CD4-positive, CD25-positive, alpha-beta regulatory T cell (primary cell): ENCODE data around the gene HSD17B14. TPM values are rescaled to one million over a fixed set of nuclear protein-coding genes. Genes with fewer than 3 reads are reported as not detected.
"Not testable (repeated sequence)": the region's sequence is repeated elsewhere in the genome, so short reads cannot be mapped to it uniquely, and the experiment has no call there.

ENCODE experiments used
- ATAC-seq, 2 donors: fragments of 150-1000 bp; cut with Tn5 transposase; one replicate each; pipeline ENCODE4 v1.10.0; 2021; ENCODE audit warnings: low read depth in 2 of 2, moderate number of reproducible peaks in 2 of 2, moderate library complexity in 1 of 2
- DNase-seq, 3 donors: peaks; one replicate each; pipeline versions ENCODE4 v3.0.0 to v3.0.0-alpha.2; 2012 to 2022; ENCODE audit warnings: mixed read lengths in 1 of 3
- H3K27ac ChIP-seq: one replicate; pipeline ENCODE4 v1.7.0; 2013; ENCODE audit warnings: mild to moderate bottlenecking, low read length; ENCODE audit not compliant: insufficient read depth, poor library complexity, severe bottlenecking
- H3K27me3 ChIP-seq: one replicate; pipeline ENCODE4 v1.7.0; 2013; ENCODE audit warnings: low read length; ENCODE audit not compliant: control insufficient read depth, insufficient read depth
- H3K36me3 ChIP-seq: one replicate; pipeline ENCODE4 v1.7.0; 2013; ENCODE audit warnings: mild to moderate bottlenecking, low read length, moderate library complexity; ENCODE audit not compliant: control insufficient read depth, insufficient read depth
- H3K4me1 ChIP-seq: 2 replicates; pipeline ENCODE4 v1.7.0; 2013; ENCODE audit warnings: mild to moderate bottlenecking, low read length; ENCODE audit not compliant: insufficient read depth, control insufficient read depth, poor library complexity, severe bottlenecking
- H3K4me3 ChIP-seq: one replicate; pipeline ENCODE4 v1.7.0; 2013; ENCODE audit warnings: low read depth, mild to moderate bottlenecking, low read length, moderate library complexity
- H3K9me3 ChIP-seq, 2 experiments: 1 replicate in 1 of 2; 2 replicates in 1 of 2; pipeline ENCODE4 v1.7.0; 2013; ENCODE audit warnings: low read length in 2 of 2, mild to moderate bottlenecking in 1 of 2, moderate library complexity in 1 of 2; ENCODE audit not compliant: control insufficient read depth in 2 of 2
- H3K27ac Mint-ChIP-seq, 3 donors: one replicate each; pipeline ENCODE4 v1.8.0; 2020 to 2022; ENCODE audit warnings: mild to moderate bottlenecking in 3 of 3, mixed read lengths in 3 of 3, moderate library complexity in 2 of 3
- H3K27me3 Mint-ChIP-seq: one replicate; pipeline ENCODE4 v1.8.0; 2022; ENCODE audit warnings: mild to moderate bottlenecking, mixed read lengths
- H3K36me3 Mint-ChIP-seq: one replicate; pipeline ENCODE4 v1.8.0; 2020; ENCODE audit warnings: mixed read lengths
- H3K4me1 Mint-ChIP-seq, 4 donors: one replicate each; pipeline ENCODE4 v1.8.0; 2020 to 2022; ENCODE audit warnings: mixed read lengths in 4 of 4, mild to moderate bottlenecking in 1 of 4
- H3K4me3 Mint-ChIP-seq, 4 donors: one replicate each; pipeline ENCODE4 v1.8.0; 2020 to 2022; ENCODE audit warnings: mild to moderate bottlenecking in 4 of 4, mixed read lengths in 4 of 4, moderate library complexity in 3 of 4
- H3K9me3 Mint-ChIP-seq, 7 donors: one replicate each; pipeline ENCODE4 v1.8.0; 2020 to 2022; ENCODE audit warnings: mixed read lengths in 7 of 7, mild to moderate bottlenecking in 3 of 7, moderate library complexity in 2 of 7
- polyA plus RNA-seq, 4 donors: library from polyadenylated mRNA; unstranded; fragments of 300-500 nt; fragmentation: Illumina TruSeq; gene quantifications; one replicate each; pipeline ENCODE4 v1.2.3, GENCODE V29; 2021
- total RNA-seq: library from RNA; stranded (reverse); gene quantifications from one replicate; pipeline ENCODE4 v1.2.3, GENCODE V29; 2022

HSD17B14 gene
- total and polyA plus RNA-seq, 5 donors from 2014 or later: 0.29 to 2.0 (median 0.49) TPM

DNA sequence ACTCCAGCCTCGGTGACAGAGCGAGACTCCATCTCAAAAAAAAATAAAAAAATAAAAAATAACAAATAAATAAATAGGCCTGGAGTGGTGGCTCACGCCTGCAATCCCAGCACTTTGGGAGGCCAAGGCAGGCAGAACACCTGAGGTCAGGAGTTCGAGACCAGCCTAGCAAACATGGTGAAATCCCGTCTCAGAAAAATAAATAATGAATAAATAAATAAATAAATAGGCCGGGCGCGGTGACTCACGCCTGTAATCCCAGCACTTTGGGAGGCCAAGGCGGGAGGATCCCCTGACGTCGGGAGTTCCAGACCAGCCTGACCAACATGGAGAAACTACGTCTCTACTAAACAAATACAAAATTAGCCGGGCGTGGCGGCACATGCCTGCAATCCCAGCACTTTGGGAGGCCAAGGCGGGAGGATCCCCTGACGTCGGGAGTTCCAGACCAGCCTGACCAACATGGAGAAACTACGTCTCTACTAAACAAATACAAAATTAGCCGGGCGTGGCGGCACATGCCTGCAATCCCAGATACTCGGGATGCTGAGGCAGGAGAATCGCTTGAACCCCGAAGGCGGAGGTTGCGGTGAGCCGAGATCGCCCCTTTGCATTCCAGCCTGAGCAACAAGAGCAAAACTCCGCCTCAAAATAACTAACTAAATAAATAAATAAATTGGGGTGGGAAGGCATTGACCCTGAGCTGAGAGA is 35.3 kb upstream of the HSD17B14 start:
- not testable (repeated sequence) for H3K9me3 ChIP-seq, DNase-seq, ATAC-seq, H3K9me3 Mint-ChIP-seq, H3K27me3 ChIP-seq
- Mint-ChIP-seq H3K27me3 (peaks cover 28% of the 10 kb centered on the region), H3K4me1 (peaks cover 6 to 43% (median 33%) of the 10 kb centered on the region in 4 donors), H3K4me3 (peak overlapping the region; percentile 98 to 100 (median 99)), H3K27ac (peak overlapping the region; percentile 99 to 100 (median 100)), H3K36me3 (peaks cover 26% of the 10 kb centered on the region)
- Histone ChIP-seq H3K36me3 (peaks cover 26% of the 10 kb centered on the region), H3K27ac (peak overlapping the region; percentile 100), H3K4me3 (peak overlapping the region; percentile 100), H3K4me1 (peaks cover 41% of the 10 kb centered on the region)

DNA sequence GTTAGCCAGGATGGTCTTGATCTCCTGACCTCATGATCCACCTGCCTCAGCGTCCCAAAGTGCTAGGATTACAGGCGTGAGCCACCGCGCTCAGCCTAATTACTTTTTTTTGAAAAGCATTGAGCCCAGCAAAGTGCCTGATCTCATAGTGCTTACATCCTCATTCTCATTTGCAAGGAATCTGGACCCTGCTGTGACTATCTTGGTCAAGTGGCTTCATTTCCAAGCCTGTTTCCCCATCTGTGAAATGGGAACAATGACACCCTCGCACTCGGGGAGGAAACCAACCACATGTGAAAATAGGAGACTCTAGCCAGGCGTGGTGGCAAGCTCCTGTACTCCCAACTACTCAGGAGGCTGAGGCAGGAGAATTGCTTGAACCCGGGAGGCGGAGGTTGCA is 33.8 kb upstream of the HSD17B14 start:
- peaks cover 29% of the 10 kb centered on the region for H3K27me3 Mint-ChIP-seq
- peaks cover 16% of the 10 kb centered on the region for H3K36me3 Mint-ChIP-seq
- H3K27me3 ChIP-seq: no peaks in the 10 kb centered on the region
- peaks cover 25% of the 10 kb centered on the region for H3K4me1 ChIP-seq
- H3K9me3 Mint-ChIP-seq: peaks cover 0 to 2% (median 0%) of the 10 kb centered on the region in 7 donors
- H3K27ac Mint-ChIP-seq: peak overlapping the region in 1 of 3 donors; percentile 43
- no peaks in the 10 kb centered on the region for H3K9me3 ChIP-seq
- ATAC-seq: no peak
- no peak for DNase-seq
- H3K4me3 Mint-ChIP-seq: peak overlapping the region in 1 of 4 donors; percentile 61
- peaks cover 0 to 29% (median 23%) of the 10 kb centered on the region in 4 donors for H3K4me1 Mint-ChIP-seq
- no peak overlapping the region for H3K27ac ChIP-seq
- H3K36me3 ChIP-seq: peaks cover 16% of the 10 kb centered on the region
- no peak overlapping the region for H3K4me3 ChIP-seq

DNA sequence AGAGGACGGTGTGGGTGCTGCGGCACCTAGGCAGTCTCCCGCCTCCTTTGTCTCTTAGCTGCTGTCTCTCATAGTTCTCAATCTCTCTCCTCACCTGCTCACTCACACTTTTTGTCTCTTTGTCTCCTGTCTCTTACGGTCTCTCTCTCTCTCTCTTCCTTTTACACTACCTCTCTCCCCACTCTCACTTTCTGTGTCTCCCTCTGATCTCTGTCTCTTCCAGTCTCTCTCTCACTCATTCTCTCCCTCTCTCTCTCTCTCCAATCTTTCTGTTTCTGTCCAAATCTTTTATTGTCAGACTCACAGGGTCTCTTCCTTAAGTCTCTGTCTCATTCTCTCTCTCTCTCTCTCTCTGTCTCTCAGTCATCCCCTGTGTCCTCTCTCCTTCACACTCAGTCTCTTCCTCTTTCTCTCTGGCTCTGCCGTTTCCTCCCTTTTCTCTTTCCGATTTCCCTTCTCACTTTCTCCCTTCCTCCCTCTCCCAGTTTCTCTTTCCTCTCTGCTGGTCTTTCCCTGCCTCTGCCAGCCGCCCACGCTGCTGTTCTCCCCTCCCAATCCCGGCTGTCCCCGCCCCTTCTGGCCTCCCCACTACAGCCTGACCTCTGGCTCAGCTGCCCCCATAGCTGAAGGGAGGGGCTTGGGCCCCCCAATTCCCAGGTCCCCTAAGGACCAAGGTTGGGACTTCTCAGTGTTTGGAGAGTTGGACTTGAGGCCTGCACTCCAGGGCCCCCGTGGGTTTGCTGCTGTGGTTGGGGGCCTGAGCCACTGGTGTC is 32.0 kb upstream of the HSD17B14 start, which contains the start of gene PLEKHA4:
Gene PLEKHA4 (minus strand): TSS at position 504 of the 773 bp plus-strand sequence. CDS start 997 bp downstream, outside the sequence.
- no peak for DNase-seq

DNA sequence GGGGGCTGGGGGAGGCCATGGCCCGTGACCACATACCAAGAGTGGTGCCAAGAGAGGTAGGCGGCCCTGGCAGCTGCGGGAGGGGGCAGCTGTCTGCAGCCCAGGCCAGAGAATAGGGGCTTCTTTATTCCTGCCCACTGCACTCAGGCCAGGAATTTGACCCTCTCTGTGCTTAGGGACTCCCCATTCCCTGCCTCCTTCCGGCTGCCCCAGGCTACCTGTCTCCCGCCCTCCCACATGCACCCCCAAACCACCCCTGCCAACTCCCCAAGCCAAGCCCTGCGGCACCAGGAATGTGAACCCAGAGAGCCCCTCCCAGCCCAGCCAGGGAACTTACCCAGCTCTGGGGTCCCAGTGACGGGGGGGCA is 31.4 kb upstream of the HSD17B14 start:
- no peaks in the 10 kb centered on the region for H3K27me3 ChIP-seq
- DNase-seq (no peak), ATAC-seq (no peak)

More for the DNA sequence above, 32.0 kb upstream of the HSD17B14 start, which contains the start of gene PLEKHA4:
- peaks cover 8% of the 10 kb centered on the region for H3K4me1 ChIP-seq
- peak within 1 kb of the TSS in 2 of 4 donors; percentile 45 to 66 for H3K4me3 Mint-ChIP-seq
- H3K4me3 ChIP-seq: no peak within 1 kb of the TSS
- ATAC-seq: no peak
- H3K36me3 ChIP-seq: peaks cover under 1% of the 10 kb centered on the region
- H3K9me3 Mint-ChIP-seq: peaks cover 0 to 2% (median 0%) of the 10 kb centered on the region in 7 donors
- no peaks in the 10 kb centered on the region for H3K9me3 ChIP-seq
- peaks cover 3% of the 10 kb centered on the region for H3K36me3 Mint-ChIP-seq
- no peak within 1 kb of the TSS for H3K27ac Mint-ChIP-seq
- no peaks in the 10 kb centered on the region for H3K27me3 ChIP-seq
- H3K27me3 Mint-ChIP-seq: peaks cover 27% of the 10 kb centered on the region
- H3K4me1 Mint-ChIP-seq: peaks cover 0 to 14% (median 8%) of the 10 kb centered on the region in 4 donors
- no peak within 1 kb of the TSS for H3K27ac ChIP-seq

DNA sequence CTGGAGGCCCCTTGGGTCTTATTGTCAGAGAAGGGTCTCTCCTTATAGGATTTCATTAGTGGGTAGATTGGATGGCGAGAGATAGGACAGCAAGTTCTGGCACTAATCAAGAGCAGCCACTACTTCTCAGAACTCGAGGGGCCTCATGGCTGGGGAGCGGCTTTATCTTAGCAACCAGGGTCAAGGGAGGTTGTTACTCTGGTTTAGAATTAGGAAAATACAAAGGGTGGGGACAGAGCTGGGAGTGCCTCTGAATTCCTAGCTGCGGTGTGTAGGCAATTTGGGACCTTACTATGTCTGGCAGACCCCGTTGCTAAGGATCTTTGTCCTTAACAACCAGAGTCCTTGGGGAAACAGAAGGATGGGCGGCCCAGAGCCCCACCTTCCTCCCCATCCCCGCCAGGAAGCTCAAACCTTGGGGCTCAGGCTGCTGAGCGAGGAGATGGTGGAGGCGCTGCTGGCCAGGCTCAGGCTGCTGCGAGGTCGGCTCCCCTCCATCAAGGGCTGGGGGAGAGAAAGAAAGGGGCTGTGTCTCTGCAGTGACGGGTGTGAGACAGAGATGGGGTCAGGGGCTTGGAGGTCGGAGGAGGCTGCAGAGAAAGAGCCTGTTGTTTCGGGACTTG is 30.9 kb upstream of the HSD17B14 start:
- no peak overlapping the region for H3K27ac ChIP-seq
- H3K27ac Mint-ChIP-seq: no peak overlapping the region
- H3K27me3 ChIP-seq: no peaks in the 10 kb centered on the region
- ATAC-seq: no peak
- H3K36me3 ChIP-seq: no peaks in the 10 kb centered on the region
- H3K9me3 ChIP-seq: no peaks in the 10 kb centered on the region
- peaks cover 0 to 5% (median 3%) of the 10 kb centered on the region in 4 donors for H3K4me1 Mint-ChIP-seq
- no peak overlapping the region for H3K4me3 ChIP-seq
- peaks cover 18% of the 10 kb centered on the region for H3K27me3 Mint-ChIP-seq
- peaks cover 3% of the 10 kb centered on the region for H3K4me1 ChIP-seq
- H3K4me3 Mint-ChIP-seq: peak overlapping the region in 1 of 4 donors; percentile 32
- H3K9me3 Mint-ChIP-seq: no peaks in the 10 kb centered on the region
- DNase-seq: no peak
- no peaks in the 10 kb centered on the region for H3K36me3 Mint-ChIP-seq

More for the DNA sequence above, 31.4 kb upstream of the HSD17B14 start:
- no peak overlapping the region for H3K4me3 Mint-ChIP-seq
- Histone ChIP-seq H3K36me3 (no peaks in the 10 kb centered on the region), H3K9me3 (no peaks in the 10 kb centered on the region), H3K27ac (no peak overlapping the region), H3K4me1 (peaks cover 3% of the 10 kb centered on the region), H3K4me3 (no peak overlapping the region)
- H3K27ac Mint-ChIP-seq: no peak overlapping the region
- peaks cover 0 to 8% (median 4%) of the 10 kb centered on the region in 4 donors for H3K4me1 Mint-ChIP-seq
- no peaks in the 10 kb centered on the region for H3K36me3 Mint-ChIP-seq
- no peaks in the 10 kb centered on the region for H3K9me3 Mint-ChIP-seq
- H3K27me3 Mint-ChIP-seq: peaks cover 21% of the 10 kb centered on the region

DNA sequence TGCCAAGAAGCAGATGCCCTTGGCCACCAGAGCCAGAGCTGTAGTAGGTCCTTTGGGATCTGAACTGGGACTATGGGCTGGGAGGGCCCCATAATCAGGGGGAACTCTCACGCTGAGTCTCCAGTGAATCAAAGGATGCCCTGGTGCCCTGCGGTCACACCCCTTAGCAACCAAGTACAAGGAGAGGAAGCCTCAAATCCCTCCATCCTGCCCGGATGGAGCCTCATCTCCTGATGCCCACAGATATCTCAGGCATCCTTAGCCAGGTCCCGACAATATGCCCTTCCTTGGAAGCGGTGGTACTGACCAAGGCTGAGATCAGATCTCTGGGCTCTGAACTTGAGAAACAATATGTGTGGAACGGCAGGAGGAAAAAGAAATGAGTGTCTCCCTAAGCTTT is 30.4 kb upstream of the HSD17B14 start:
- Histone ChIP-seq H3K27me3 (no peaks in the 10 kb centered on the region), H3K9me3 (no peaks in the 10 kb centered on the region), H3K4me3 (no peak overlapping the region), H3K27ac (no peak overlapping the region), H3K36me3 (no peaks in the 10 kb centered on the region), H3K4me1 (no peaks in the 10 kb centered on the region)
- Mint-ChIP-seq H3K27ac (no peak overlapping the region), H3K9me3 (no peaks in the 10 kb centered on the region), H3K4me1 (no peaks in the 10 kb centered on the region), H3K36me3 (no peaks in the 10 kb centered on the region), H3K4me3 (peak overlapping the region in 1 of 4 donors; percentile 32), H3K27me3 (peaks cover 16% of the 10 kb centered on the region)
- DNase-seq (no peak), ATAC-seq (no peak)

DNA sequence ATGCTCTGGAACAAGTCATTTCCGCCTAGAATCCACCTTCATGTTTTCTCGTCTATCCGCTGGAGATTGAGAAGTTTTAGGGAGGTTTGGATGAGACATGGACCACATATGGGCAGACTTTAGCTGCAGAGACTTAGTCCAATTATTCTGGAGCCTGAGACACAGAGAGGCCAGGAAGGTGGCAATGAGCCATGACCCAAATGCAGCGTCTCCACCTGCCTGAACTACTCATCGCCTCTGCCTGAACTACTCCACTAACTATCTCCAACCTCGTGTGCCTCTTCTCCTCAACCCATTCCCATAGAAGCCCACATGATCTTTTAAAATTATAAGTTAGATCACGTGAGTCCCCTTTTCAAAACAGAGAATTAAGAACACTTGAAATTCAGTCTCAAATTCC is 26.5 kb upstream of the HSD17B14 start:
- ATAC-seq (no peak), DNase-seq (no peak)
- Mint-ChIP-seq H3K9me3 (peaks cover 0 to 1% (median 0%) of the 10 kb centered on the region in 7 donors), H3K4me3 (no peak overlapping the region), H3K27ac (no peak overlapping the region), H3K36me3 (no peaks in the 10 kb centered on the region), H3K4me1 (peaks cover 0 to 12% (median 6%) of the 10 kb centered on the region in 4 donors), H3K27me3 (peaks cover 5% of the 10 kb centered on the region)
- Histone ChIP-seq H3K27ac (no peak overlapping the region), H3K27me3 (no peaks in the 10 kb centered on the region), H3K4me1 (peaks cover 11% of the 10 kb centered on the region), H3K9me3 (no peaks in the 10 kb centered on the region), H3K4me3 (no peak overlapping the region), H3K36me3 (no peaks in the 10 kb centered on the region)
